HG03439 (cell line): ENCODE data around the gene CXCL14.

Source experiments
- ATAC-seq: cut with Tn5 transposase; IDR thresholded peaks from one replicate; pipeline ENCODE4 v1.9.1; 2021; ENCODE audit warnings: mild to moderate bottlenecking, moderate library complexity; ENCODE audit not compliant: unreplicated experiment

The CXCL14 gene

GRCh38 chr5:135578685-135579341 lies at the start of gene CXCL14:
CXCL14 (minus strand) TSS chr5:135578991; CDS start chr5:135578778, 213 bp downstream.
- no peak for ATAC-seq

DNA sequence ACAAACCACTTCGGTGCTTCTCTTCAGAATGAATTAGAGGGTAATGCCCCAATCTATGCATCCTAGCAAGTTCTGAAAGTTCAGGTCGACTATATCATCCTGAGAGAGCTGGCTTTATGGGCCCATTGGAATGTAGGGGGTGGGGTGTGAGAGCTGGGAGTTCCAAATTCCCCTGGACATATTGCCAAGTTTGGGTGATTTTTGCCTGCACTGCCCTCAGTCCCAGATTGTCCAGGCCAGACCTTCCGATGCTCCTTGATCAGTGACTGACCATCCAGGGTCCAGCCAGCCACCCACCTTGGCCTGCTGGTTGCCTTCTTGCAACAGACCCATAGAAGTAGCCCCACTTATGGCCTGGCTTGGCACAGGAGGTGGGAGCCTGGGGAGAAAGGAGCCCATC lies 47.8 kb upstream of the CXCL14 start:
- no peak for ATAC-seq

- no peak for ATAC-seq
These were observed 47.2 kb upstream of the CXCL14 start for GRCh38 chr5:135625961-135626360.

GRCh38 chr5:135625486-135625885 lies 46.7 kb upstream of the CXCL14 start:
- ATAC-seq, result no peak

DNA sequence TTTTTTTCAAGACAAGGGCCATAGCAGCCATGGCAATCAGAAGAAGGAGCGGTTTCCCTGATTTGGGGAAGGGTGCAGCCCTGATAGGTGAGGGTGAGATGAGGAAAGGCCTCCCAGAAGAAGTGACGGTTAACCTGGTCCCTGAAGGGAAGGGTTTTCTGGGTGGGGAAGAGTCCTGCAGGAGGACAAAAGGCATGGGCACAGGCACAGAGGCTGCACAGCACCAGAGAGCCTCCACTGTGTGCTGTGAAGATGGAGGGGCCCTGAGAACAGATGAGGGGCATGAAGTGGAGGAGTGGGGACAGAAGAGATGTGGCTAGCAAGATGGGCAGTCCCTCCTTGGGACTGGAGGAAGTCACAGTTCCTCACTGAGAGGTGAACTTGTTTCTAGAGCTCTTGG lies 46.3 kb upstream of the CXCL14 start:
- no peak for ATAC-seq

- no peak for ATAC-seq
These were observed 44.5 kb upstream of the CXCL14 start for GRCh38 chr5:135623186-135623715.

DNA sequence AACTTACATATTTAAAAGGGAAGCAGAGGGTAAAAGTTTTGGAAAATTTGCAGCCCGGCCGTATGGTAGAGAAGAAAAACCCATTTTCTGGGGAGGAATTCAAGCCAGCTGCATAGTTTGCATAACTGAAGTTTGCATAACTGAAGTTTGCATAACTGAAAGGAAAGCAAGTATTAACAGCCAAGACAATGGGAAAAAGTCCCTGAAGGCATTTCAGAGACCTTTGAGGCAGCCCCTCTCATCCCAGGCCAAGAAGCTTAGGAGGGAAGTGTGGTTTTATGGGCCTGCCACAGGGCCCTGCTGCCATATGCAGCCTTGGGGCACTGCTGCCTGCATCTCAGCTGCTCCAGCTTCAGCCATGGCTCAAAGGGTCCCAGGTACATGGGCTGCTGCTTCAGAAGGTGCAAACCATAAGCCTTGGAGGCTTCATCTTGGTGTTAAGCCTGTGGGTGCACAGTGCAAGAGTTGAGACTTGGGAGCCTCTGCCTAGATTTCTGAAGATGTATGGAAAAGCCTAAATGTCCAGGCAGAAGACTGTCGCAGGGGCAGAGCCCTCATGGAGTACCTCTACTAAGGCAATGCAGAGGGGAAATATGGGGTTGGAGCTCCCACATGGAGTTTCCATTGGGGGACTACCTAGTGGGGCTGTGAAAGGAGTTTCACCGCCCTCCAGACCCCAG lies 36.9 kb upstream of the CXCL14 start:
- no peak for ATAC-seq

GRCh38 chr5:135615171-135615570 lies 36.4 kb upstream of the CXCL14 start:
- ATAC-seq, result no peak

DNA sequence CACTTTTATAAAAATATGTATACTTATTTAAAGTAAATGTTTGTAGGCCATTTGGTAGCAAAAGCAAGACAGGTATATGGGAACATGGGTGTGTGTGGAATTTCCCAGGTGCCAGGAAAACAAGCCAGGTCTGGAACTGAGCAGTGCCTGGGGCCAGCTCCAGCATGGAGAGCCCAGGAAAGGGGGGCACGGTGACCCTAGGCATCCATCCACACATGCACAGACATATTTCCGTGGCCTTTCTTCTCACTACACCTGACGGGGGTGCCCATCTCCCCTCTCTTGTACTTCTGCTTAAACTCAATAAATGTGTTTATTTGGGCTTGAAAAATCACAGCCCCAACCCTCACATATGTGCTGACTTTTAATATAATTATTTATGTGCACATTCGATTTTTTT lies 31.2 kb upstream of the CXCL14 start:
- ATAC-seq, result no peak

- ATAC-seq, result no peak
These were observed 30.1 kb upstream of the CXCL14 start for GRCh38 chr5:135608761-135609443.

DNA sequence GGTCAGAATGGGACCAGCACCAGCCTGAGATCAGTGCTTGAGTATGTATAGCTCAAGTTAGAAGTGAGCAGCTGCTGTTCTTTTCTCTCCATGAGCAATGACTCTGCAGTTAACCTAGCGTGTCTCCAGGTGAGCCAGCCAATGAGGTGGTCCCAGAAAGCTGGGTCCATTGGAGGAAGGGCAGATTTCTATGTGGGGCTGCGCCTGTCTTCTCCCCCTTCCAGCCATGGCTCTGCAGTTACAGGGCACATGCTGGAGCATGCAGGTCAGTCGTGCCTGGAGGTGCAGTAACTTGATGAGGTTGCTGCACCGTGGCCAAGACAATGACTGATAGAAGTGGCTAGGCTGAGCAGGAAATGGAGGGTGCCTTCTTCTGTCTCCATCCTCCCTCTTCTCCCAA lies 29.6 kb upstream of the CXCL14 start:
- no peak for ATAC-seq

DNA sequence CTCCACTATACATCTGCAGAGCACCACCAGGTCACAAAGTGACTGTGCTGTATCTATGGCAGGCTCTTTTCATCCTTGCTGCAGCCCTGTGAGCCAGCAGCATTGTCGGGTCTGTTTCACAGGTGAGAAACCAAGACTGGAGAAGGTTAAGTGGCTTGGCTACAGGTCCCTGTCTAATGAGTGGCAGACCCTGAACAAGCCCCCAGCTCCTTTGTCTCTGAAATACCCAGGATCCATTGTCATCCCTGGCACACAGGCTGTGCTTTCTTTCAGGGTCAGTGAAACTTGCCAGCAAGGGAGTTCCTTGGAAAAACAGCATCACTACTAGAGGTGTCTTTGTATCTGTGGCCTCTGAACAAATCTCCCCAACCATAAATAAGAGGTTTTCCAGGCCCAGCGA lies 27.6 kb upstream of the CXCL14 start:
- no peak for ATAC-seq

- no peak for ATAC-seq
These were observed 26.4 kb upstream of the CXCL14 start for GRCh38 chr5:135605221-135605620.

DNA sequence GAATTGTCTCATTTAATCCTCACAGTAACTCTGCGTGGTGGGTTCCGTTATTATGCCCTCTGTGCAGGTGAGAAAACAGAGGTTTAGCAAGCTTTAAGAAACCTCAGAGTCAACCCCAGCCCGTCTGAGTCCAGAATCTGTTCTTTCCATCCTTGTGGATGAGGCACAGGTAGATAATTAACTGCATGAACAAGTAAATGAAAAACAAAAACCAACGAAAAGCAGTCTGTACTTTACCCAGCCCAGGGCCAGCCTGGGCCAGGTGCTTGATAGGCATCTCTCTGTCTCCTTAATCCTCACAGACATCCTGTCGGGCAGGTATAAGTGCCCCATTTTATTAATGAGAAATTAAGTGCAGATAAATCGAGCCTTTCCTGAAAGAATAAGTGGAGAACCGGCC lies 25.3 kb upstream of the CXCL14 start:
- ATAC-seq, result no peak

DNA sequence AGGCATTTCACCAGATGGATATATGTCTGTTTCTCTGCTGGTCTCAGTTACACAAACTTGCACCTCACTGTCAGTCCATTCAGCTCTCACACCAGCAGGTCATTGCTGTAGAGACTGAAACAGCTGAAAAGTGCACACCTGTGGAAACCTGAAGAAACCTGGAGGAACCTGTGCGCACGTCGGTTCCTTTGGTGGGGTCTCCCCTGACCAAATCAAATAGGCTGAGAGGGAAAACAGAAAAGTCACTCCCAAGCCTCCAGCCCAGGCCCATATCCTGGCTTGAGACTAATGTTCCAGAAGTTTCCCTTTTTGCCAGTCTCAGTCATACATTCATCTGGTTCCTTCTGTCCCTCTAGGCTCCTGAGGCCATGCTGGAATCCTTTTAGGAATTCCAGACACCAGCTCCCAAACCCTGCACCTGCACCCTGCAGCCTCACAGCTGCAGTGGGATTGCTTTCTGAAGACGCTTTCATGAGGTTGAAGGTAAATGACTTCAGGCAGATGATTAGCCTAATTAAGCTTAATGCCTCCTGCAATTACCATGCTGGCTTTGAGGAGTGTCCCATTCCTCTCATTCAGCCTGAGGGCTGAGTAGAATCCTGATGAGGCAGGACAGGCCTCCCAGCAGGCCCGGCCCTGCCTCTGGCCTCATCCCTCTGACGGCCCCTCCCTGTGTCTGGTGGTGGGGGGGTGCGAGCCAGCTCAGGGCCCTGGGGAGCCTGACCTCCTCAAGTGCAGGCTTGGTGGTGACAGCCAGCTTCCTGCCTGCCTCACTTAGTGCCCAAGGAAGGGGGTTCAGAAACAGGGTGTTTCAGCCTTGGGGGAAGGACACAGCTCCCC lies 24.3 kb upstream of the CXCL14 start:
- no peak for ATAC-seq

GRCh38 chr5:135601466-135601865 lies 22.7 kb upstream of the CXCL14 start:
- no peak for ATAC-seq

GRCh38 chr5:135600971-135601381 lies 22.2 kb upstream of the CXCL14 start:
- no peak for ATAC-seq

DNA sequence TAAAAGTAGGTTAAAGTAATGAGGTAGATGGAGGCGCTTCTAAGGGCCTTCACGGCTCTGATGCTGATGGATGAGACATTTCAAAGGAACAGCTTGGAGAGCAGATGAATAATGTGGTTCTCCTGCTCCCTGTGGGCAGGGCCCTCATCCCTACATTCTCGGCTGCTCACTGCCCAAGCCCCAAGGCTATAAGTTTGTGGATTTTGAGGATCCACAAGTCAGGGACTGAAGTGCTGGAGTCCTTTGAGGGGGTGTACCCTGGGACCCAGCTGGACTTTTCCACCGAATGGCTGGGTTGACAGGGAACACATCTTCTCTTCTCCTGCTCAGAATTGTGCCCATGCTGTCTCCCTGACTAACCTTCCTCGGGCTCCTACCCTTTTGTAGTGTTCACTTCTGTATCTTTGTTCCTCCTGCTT lies 21.4 kb upstream of the CXCL14 start:
- ATAC-seq, result no peak

DNA sequence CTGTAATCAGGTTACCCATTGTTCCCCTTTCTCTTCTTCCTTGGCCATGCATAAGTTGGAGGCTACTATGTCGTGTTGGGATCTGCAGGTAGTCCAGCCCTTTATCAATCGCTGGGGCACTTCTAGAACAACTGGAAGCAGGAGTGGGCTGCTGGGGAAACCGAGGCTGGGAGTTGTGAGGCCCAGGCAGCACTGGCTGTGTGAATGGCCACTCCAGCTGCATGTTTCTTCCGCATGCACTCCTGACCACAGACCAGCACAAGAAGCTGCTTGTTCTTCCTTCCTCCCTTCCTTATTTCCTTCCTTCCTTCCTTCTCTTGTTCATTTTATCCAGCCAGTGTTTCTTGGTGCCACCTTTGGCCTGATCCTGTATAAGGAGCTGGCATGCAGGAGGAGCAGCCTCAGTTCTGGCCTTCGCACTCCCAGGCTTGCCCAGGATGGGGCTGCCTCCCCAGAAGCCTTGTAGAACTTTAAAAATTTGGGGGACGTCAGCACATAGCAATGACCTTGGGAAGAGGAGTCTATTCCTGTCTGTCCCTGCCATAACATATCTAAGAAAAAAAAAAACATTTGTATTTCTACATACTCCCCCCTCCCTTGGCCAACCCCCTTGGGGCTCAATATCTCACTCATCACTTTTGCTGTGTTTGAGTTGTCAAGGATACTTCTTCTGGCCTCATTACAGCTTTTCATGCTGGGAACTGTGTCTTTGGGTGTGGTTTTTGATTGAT lies 20.8 kb upstream of the CXCL14 start:
- ATAC-seq, result no peak

- no peak for ATAC-seq
These were observed 20.1 kb upstream of the CXCL14 start for GRCh38 chr5:135598691-135599395.
